HG02981 (cell line): ENCODE data around the gene PCDH18.
"Not testable (repeated sequence)": the region's sequence is repeated elsewhere in the genome, so short reads cannot be mapped to it uniquely, and the experiment has no call there.

Source experiments
- ATAC-seq: cut with Tn5 transposase; IDR thresholded peaks from one replicate; pipeline ENCODE4 v1.9.1; 2021; ENCODE audit warnings: mild to moderate bottlenecking, moderate library complexity; ENCODE audit not compliant: unreplicated experiment

PCDH18 gene

GRCh38 chr4:137531168-137531985 lies 917 bp downstream of the PCDH18 start:
- ATAC-seq = no peak

GRCh38 chr4:137530176-137530575 lies 2.1 kb downstream of the PCDH18 start:
- ATAC-seq = no peak

GRCh38 chr4:137529432-137529831 lies 2.9 kb downstream of the PCDH18 start:
- ATAC-seq = no peak

- ATAC-seq = no peak
These were observed 3.6 kb downstream of the PCDH18 start for GRCh38 chr4:137528673-137529072.

GRCh38 chr4:137526681-137527080 lies 5.6 kb downstream of the PCDH18 start:
- no peak for ATAC-seq

GRCh38 chr4:137524725-137525369 lies 7.4 kb downstream of the PCDH18 start:
- no peak for ATAC-seq

GRCh38 chr4:137523329-137523728 lies 9.0 kb downstream of the PCDH18 start:
- no peak for ATAC-seq

- no peak for ATAC-seq
These were observed 11.2 kb downstream of the PCDH18 start for GRCh38 chr4:137521053-137521452.

- ATAC-seq = no peak
These were observed 12.9 kb downstream of the PCDH18 start for GRCh38 chr4:137519406-137519805.

- not testable (repeated sequence) for ATAC-seq
These were observed 15.0 kb downstream of the PCDH18 start for GRCh38 chr4:137517323-137517722.

GRCh38 chr4:137514406-137515111 lies 17.7 kb downstream of the PCDH18 start:
- no peak for ATAC-seq

GRCh38 chr4:137510557-137511265 lies 21.6 kb downstream of the PCDH18 start:
- ATAC-seq = no peak

- ATAC-seq = no peak
These were observed 22.4 kb downstream of the PCDH18 start for GRCh38 chr4:137509855-137510282.

GRCh38 chr4:137502339-137503129 lies 29.8 kb downstream of the PCDH18 start:
- no peak for ATAC-seq

- not testable (repeated sequence) for ATAC-seq
These were observed 36.0 kb downstream of the PCDH18 start for GRCh38 chr4:137496267-137496666.

- no peak for ATAC-seq
These were observed 36.7 kb downstream of the PCDH18 start for GRCh38 chr4:137495578-137495977.

GRCh38 chr4:137483313-137483959 lies 48.9 kb downstream of the PCDH18 start:
- not testable (repeated sequence) for ATAC-seq

GRCh38 chr4:137479657-137480056 lies 52.6 kb downstream of the PCDH18 start:
- ATAC-seq = not testable (repeated sequence)

- ATAC-seq = no peak
These were observed 55.9 kb downstream of the PCDH18 start for GRCh38 chr4:137476345-137476744.
